Gastrocnemius medialis (tissue), 4 donors: ENCODE results near the gene HOXB8. TPM values are rescaled to one million over a fixed set of nuclear protein-coding genes. Genes with fewer than 3 reads are reported as not detected.

Experiments
- ATAC-seq, 2 donors: fragments of 150-250 bp; one replicate each; pipeline ENCODE4 v1.9.1; 2016
- DNase-seq, 2 donors: peaks; one replicate each; pipeline ENCODE4 v3.0.0-alpha.2; 2019
- H3K27ac ChIP-seq, 4 donors: fragments of 200-600 bp; sonication (generic); 1 replicate in 1 of 4; 2 replicates in 3 of 4; pipeline ENCODE4 v1.5.1; 2016 to 2018; ENCODE audit warnings: mild to moderate bottlenecking in 2 of 4, moderate library complexity in 1 of 4
- H3K27me3 ChIP-seq, 3 donors: fragments of 200-600 bp; sonication (generic) in 2 of 3; 1 replicate in 1 of 3; 2 replicates in 2 of 3; pipeline versions ENCODE4 v1.5.1 to v1.6.0; 2016 to 2019; ENCODE audit warnings: mild to moderate bottlenecking in 1 of 3, moderate library complexity in 1 of 3
- H3K36me3 ChIP-seq, 2 donors: fragments of 200-600 bp; sonication (generic) in 1 of 2; one replicate each; pipeline ENCODE4 v1.5.1; 2017 to 2018
- H3K4me1 ChIP-seq, 2 donors: fragments of 200-600 bp; sonication (generic) in 1 of 2; one replicate each; pipeline ENCODE4 v1.5.1; 2016 to 2017; ENCODE audit warnings: mild to moderate bottlenecking in 2 of 2
- H3K4me3 ChIP-seq, 4 donors: fragments of 200-600 bp; sonication (generic) in 3 of 4; 1 replicate in 1 of 4; 2 replicates in 3 of 4; pipeline ENCODE4 v1.5.1; 2016 to 2019; ENCODE audit warnings: mild to moderate bottlenecking in 2 of 4
- H3K9me3 ChIP-seq, 3 donors: fragments of 200-600 bp; sonication (generic) in 2 of 3; 1 replicate in 1 of 3; 2 replicates in 2 of 3; pipeline ENCODE4 v1.5.1; 2016 to 2019
- POLR2A ChIP-seq, 2 donors: fragments of 450-650 bp; IDR thresholded peaks; one replicate each; pipeline ENCODE4 v1.6.1; 2017; ENCODE audit warnings: antibody characterized with exemption in 2 of 2, mild to moderate bottlenecking in 2 of 2, moderate library complexity in 2 of 2
- in situ Hi-C, 4 donors: fragments of 200-750 bp; cut with MboI; loops; one replicate each; pipeline versions ENCODE4 v1.15.0 to v1.8.0; 2017; ENCODE audit warnings: low sequenced_read_pairs in 4 of 4
- intact Hi-C: fragments of 100-400 bp; cut with DNase I; formaldehyde crosslinking; loops from one replicate; pipeline ENCODE4 v1.15.1; 2023; ENCODE audit warnings: low total_unique reads
- total RNA-seq, 4 donors: library from RNA; depleted of rRNA; stranded (reverse); fragments of >200 nt; gene quantifications; one replicate each; pipeline versions ENCODE4 v1.1.0 to v1.2.3, GENCODE V29; 2016
- TF ChIP-seq, protein P1 (sequence below), 5 experiments: fragments of 450-650 bp in 3 of 5; fragments of 200-600 bp in 2 of 5; sonication (generic) in 2 of 5; IDR thresholded peaks in 4 of 5; conservative IDR thresholded peaks in 1 of 5; 1 replicate in 4 of 5; 2 replicates in 1 of 5; pipeline ENCODE4 v1.5.1; 2016 to 2019; ENCODE audit warnings: antibody characterized with exemption in 5 of 5, mild to moderate bottlenecking in 3 of 5, moderate library complexity in 3 of 5

Gene HOXB8
- total RNA-seq, 4 donors from 2014 or later, result 0.27 TPM; not detected in 3

DNA sequence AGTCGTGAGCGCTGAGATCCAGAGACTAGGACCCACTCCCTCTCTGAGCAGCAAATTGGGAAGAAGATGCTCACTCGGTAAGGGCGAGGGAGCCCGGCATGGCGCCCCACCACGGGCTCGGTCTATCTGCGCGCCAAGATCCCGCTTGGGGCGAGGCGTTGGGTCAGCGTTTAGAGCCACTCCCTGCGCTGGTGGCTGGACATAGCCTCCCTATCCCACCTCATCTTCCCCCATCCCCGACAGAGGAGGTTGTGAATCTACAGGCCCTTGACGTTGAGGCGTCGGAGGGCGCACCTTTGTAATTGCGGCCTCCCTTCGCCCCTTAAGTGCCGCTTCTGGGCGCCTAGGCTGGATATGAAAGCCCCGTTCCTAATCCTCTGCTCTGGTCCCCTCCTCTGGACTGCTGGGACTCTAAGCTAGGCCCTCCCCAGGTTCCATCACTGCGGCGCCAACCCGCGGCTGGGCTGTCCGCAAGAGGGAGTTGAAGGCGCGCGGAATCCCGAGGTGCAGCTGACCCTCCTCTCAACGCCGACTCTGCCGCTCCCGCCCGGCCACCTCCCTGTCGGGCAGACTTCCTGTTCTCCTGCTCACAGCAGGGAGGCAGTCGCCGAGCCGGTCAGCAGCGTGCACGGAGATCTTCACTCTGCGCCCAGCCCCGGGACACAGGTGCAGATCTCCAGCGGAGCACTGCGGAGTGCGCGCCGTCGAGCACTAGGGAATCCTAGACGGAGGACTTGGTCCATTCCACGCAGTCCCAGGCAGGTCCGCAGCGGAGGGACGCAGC lies 27.2 kb upstream of the HOXB8 start:
- Histone ChIP-seq H3K9me3 (no peaks in the 10 kb centered on the region), H3K27me3 (peaks cover 82 to 98% (median 98%) of the 10 kb centered on the region in 3 donors), H3K4me3 (no peak overlapping the region), H3K27ac (no peak overlapping the region), H3K4me1 (no peaks in the 10 kb centered on the region), H3K36me3 (no peaks in the 10 kb centered on the region)
- no peak for TF ChIP-seq POLR2A (IDR thresholded peaks at IDR 0.05)
- TF ChIP-seq, protein P1, sequence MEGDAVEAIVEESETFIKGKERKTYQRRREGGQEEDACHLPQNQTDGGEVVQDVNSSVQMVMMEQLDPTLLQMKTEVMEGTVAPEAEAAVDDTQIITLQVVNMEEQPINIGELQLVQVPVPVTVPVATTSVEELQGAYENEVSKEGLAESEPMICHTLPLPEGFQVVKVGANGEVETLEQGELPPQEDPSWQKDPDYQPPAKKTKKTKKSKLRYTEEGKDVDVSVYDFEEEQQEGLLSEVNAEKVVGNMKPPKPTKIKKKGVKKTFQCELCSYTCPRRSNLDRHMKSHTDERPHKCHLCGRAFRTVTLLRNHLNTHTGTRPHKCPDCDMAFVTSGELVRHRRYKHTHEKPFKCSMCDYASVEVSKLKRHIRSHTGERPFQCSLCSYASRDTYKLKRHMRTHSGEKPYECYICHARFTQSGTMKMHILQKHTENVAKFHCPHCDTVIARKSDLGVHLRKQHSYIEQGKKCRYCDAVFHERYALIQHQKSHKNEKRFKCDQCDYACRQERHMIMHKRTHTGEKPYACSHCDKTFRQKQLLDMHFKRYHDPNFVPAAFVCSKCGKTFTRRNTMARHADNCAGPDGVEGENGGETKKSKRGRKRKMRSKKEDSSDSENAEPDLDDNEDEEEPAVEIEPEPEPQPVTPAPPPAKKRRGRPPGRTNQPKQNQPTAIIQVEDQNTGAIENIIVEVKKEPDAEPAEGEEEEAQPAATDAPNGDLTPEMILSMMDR (IDR thresholded peaks at IDR 0.05 in 4 of 5, conservative IDR thresholded peaks at IDR 0.05 in 1 of 5), result no peak
- intact Hi-C loops, result no loop called here
- in situ Hi-C loops, result loop anchor here in 1 of 4 donors (25.0 kb wide), 1 partner anchor 95 kb away; the partner anchor contains the start of gene HOXB13
- DNase-seq, result no peak
- ATAC-seq, result no peak

DNA sequence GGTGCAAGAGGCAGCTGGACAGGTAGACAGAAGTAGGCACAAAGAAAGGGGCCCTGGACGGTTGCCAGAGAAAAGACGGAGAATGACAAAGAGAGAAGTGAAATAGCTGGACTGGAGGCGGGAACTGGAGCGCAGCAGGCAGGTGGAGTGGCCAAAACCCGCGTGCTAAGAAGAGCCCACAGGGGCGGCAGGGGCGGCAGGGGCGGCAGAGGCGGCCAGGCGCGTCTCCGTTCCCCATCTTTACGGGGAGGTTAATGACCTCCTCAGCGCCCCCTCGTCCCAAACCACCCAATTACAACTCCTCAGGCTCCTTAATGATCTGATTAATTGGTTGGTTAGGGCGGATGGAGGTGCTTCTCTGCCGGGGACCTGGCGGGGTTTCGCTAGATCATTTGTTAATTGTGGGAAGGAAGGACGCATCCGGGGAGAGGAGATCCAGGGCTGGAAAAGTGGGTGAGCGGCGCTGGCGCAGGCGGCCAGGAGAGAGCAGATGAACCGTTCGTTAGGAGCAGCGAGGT lies 26.5 kb upstream of the HOXB8 start:
- TF ChIP-seq POLR2A (IDR thresholded peaks at IDR 0.05), result no peak
- TF ChIP-seq, protein P1 (IDR thresholded peaks at IDR 0.05 in 4 of 5, conservative IDR thresholded peaks at IDR 0.05 in 1 of 5), result no peak
- in situ Hi-C loops, result loop anchor here in 1 of 4 donors (25.0 kb wide), 1 partner anchor 96 kb away; the partner anchor contains the start of gene HOXB13
- Histone ChIP-seq H3K36me3 (no peaks in the 10 kb centered on the region), H3K4me3 (no peak overlapping the region), H3K4me1 (no peaks in the 10 kb centered on the region), H3K9me3 (no peaks in the 10 kb centered on the region), H3K27me3 (peaks cover 86 to 100% (median 99%) of the 10 kb centered on the region in 3 donors), H3K27ac (no peak overlapping the region)
- intact Hi-C loops, result no loop called here
- ATAC-seq (no peak), DNase-seq (no peak)

DNA sequence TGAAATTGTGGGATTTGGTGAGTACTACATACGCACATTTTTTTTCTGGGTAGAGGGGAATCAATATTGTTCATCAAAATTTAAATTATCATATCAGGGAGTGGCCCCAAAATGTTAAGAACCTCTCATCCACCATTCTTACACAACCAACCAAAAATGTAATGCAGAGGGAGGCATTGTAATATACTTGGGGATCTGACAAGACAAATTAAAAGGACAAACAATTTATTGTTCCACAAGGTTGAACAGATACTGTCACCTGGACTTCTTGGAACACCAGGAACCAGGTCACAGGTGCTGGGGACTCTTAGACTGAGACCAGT lies 25.7 kb upstream of the HOXB8 start:
- H3K27ac ChIP-seq, result no peak overlapping the region
- no peaks in the 10 kb centered on the region for H3K4me1 ChIP-seq
- H3K4me3 ChIP-seq, result no peak overlapping the region
- DNase-seq (no peak), ATAC-seq (no peak)
- in situ Hi-C loops (loop anchor here in 1 of 4 donors (25.0 kb wide), 1 partner anchor 96 kb away; the partner anchor contains the start of gene HOXB13), intact Hi-C loops (no loop called here)
- TF ChIP-seq POLR2A (IDR thresholded peaks at IDR 0.05), result no peak
- TF ChIP-seq, protein P1 (IDR thresholded peaks at IDR 0.05 in 4 of 5, conservative IDR thresholded peaks at IDR 0.05 in 1 of 5), result no peak
- no peaks in the 10 kb centered on the region for H3K36me3 ChIP-seq
- H3K9me3 ChIP-seq, result no peaks in the 10 kb centered on the region
- peaks cover 86 to 100% (median 99%) of the 10 kb centered on the region in 3 donors for H3K27me3 ChIP-seq

DNA sequence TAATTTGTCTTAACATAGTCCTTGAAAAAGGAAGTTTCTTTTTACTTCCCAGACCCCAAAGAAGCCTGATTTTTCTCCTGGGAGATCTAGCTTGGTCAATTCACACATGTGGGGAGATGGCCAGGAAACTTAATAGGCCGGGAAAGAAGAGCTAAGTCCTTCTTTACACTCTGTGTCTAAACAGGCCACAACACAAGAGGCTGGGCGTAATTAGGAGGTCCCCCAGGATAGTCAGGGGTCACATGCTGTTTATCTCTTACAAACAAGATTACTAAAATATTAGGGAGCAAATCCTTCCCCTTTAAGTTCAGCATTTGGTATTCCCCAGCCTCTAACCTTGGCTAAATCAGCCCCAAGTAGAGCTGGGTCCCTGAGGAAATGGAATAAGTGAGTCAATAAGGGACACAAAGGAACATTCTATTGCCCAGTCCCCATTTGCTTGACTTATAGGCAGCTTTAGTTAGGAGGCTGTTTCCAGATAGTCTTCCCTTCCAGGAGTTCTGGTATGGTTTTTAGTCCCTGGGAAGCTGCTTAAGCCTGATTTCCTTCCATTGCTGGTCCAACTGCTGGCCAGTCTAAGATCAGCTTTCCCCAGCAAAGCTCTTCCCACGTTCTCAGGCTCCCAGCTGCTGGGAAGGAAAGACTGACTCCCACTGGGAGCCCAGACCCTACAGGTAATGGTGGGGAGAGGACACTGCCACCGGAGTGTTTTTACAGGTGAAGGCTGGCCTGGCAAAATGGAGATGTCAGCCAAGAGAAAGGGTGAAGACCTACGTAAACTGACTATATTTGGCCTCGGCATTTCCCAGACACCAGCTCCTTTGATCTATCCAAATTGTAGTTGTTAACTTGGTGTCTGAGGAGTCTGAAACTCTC lies 25.1 kb upstream of the HOXB8 start:
- intact Hi-C loops, result no loop called here
- no peak for DNase-seq
- TF ChIP-seq, protein P1 (IDR thresholded peaks at IDR 0.05 in 4 of 5, conservative IDR thresholded peaks at IDR 0.05 in 1 of 5), result no peak
- TF ChIP-seq POLR2A (IDR thresholded peaks at IDR 0.05), result no peak
- Histone ChIP-seq H3K4me1 (no peaks in the 10 kb centered on the region), H3K36me3 (no peaks in the 10 kb centered on the region), H3K9me3 (no peaks in the 10 kb centered on the region), H3K27me3 (peaks cover 86 to 100% (median 99%) of the 10 kb centered on the region in 3 donors), H3K4me3 (no peak overlapping the region), H3K27ac (no peak overlapping the region)
- ATAC-seq, result no peak
- in situ Hi-C loops, result loop anchor here in 1 of 4 donors (25.0 kb wide), 1 partner anchor 97 kb away; the partner anchor contains the start of gene HOXB13
